ENCODE measurements around the gene VAV1. TPM values are rescaled to one million over a fixed set of nuclear protein-coding genes. Genes with fewer than 3 reads are reported as not detected.

Gene VAV1
- total and polyA plus RNA-seq, 2 of the 13 experiments (the other 11 are each of a cell fraction or from before 2014, with no cell fraction given) = not detected

GRCh38 chr19:6723108-6723618 is 49.3 kb upstream of the VAV1 start (continued):
- peak; percentile 86 for TF ChIP-seq JARID2 (CRISPR knock-in tag; IDR thresholded peaks at IDR 0.05; ENCODE audit: insufficient replicate concordance)
- TF ChIP-seq SUZ12 (IDR thresholded peaks at IDR 0.05; ENCODE audit: low read depth, low read length) = no peak
- 0 out of 2 replicates have a peak, but pooled peaks have one; percentile 27 for TF ChIP-seq ZBTB25 (CRISPR knock-in tag; IDR thresholded peaks at IDR 0.05)
- TF ChIP-seq, protein P1, sequence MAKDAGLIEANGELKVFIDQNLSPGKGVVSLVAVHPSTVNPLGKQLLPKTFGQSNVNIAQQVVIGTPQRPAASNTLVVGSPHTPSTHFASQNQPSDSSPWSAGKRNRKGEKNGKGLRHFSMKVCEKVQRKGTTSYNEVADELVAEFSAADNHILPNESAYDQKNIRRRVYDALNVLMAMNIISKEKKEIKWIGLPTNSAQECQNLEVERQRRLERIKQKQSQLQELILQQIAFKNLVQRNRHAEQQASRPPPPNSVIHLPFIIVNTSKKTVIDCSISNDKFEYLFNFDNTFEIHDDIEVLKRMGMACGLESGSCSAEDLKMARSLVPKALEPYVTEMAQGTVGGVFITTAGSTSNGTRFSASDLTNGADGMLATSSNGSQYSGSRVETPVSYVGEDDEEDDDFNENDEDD (CRISPR knock-in tag; IDR thresholded peaks at IDR 0.05; ENCODE audit: borderline replicate concordance) = peak; percentile 21; the same call in 1 of the 2 replicates
- TF ChIP-seq SPEN (CRISPR knock-in tag; IDR thresholded peaks at IDR 0.05; ENCODE audit: low read depth) = peak; percentile 73; the same call in 1 of the 2 replicates
- TF ChIP-seq CHD4 (IDR thresholded peaks at IDR 0.05; ENCODE audit: borderline replicate concordance, low read length) = no peak
- peak; percentile 86; the same call in 1 of the 2 replicates for TF ChIP-seq ZMYM3 (CRISPR knock-in tag; IDR thresholded peaks at IDR 0.05)
- TF ChIP-seq ZFY (CRISPR knock-in tag; IDR thresholded peaks at IDR 0.05) = peak; percentile 16; the same call in 1 of the 2 replicates
- TF ChIP-seq HDAC2 (CRISPR knock-in tag; IDR thresholded peaks at IDR 0.05) = peak; percentile 89
- TF ChIP-seq ZBTB7B (CRISPR knock-in tag; IDR thresholded peaks at IDR 0.05) = peak; percentile 81
- no peak for TF ChIP-seq NONO (IDR thresholded peaks at IDR 0.05)
- 0 out of 2 replicates have a peak, but pooled peaks have one; percentile 31 for TF ChIP-seq NONO (CRISPR knock-in tag; conservative IDR thresholded peaks at IDR 0.05)
- TF ChIP-seq IRX3 (CRISPR knock-in tag; IDR thresholded peaks at IDR 0.05; ENCODE audit: borderline replicate concordance, low read depth) = no peak
- TF ChIP-seq NFIC (IDR thresholded peaks at IDR 0.05; ENCODE audit: low read length) = peak; percentile 63
- TF ChIP-seq EEA1 (CRISPR knock-in tag; IDR thresholded peaks at IDR 0.05; ENCODE audit: borderline replicate concordance) = no peak
- peak; percentile 56; the same call in 1 of the 2 replicates for TF ChIP-seq KDM6A (CRISPR knock-in tag; IDR thresholded peaks at IDR 0.05; ENCODE audit: low read depth)
- TF ChIP-seq, protein P2, sequence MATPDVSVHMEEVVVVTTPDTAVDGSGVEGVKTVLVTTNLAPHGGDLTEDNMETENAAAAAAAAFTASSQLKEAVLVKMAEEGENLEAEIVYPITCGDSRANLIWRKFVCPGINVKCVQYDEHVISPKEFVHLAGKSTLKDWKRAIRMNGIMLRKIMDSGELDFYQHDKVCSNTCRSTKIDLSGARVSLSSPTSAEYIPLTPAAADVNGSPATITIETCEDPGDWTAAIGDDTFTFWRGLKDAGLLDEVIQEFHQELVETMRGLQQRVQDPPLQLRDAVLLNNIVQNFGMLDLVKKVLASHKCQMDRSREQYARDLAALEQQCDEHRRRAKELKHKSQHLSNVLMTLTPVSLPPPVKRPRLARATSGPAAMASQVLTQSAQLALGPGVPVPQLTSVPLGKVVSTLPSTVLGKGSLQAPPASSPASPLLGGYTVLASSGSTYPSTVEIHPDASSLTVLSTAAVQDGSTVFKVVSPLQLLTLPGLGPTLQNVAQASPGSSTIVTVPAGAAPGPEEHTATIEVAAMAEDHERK (CRISPR knock-in tag; IDR thresholded peaks at IDR 0.05; ENCODE audit: low read depth) = no peak
- TF ChIP-seq THAP11 (CRISPR knock-in tag; IDR thresholded peaks at IDR 0.05) = peak; percentile 82
- peak; percentile 83; the same call in 1 of the 2 replicates for TF ChIP-seq ZNF430 (CRISPR knock-in tag; IDR thresholded peaks at IDR 0.05)
- peak; percentile 67; the same call in 1 of the 2 replicates for TF ChIP-seq ARNTL (CRISPR knock-in tag; IDR thresholded peaks at IDR 0.05)
- TF ChIP-seq MXI1 (IDR thresholded peaks at IDR 0.05; ENCODE audit: borderline replicate concordance, low read depth, low read length) = peak; percentile 73; the same call in 1 of the 3 replicates
- peak; percentile 68; the same call in 1 of the 2 replicates for TF ChIP-seq ZMYM2 (CRISPR knock-in tag; IDR thresholded peaks at IDR 0.05)
- TF ChIP-seq ZNF256 (CRISPR knock-in tag; conservative IDR thresholded peaks at IDR 0.05) = no peak
- TF ChIP-seq ZNF33B (CRISPR knock-in tag; IDR thresholded peaks at IDR 0.05) = peak; percentile 35; the same call in 1 of the 2 replicates
- TF ChIP-seq PPARG (CRISPR knock-in tag; conservative IDR thresholded peaks at IDR 0.05) = peak; percentile 38; the same call in 1 of the 2 replicates
- no peak for TF ChIP-seq SNAPC5 (CRISPR knock-in tag; IDR thresholded peaks at IDR 0.05; ENCODE audit: borderline replicate concordance)
- TF ChIP-seq, protein P3, sequence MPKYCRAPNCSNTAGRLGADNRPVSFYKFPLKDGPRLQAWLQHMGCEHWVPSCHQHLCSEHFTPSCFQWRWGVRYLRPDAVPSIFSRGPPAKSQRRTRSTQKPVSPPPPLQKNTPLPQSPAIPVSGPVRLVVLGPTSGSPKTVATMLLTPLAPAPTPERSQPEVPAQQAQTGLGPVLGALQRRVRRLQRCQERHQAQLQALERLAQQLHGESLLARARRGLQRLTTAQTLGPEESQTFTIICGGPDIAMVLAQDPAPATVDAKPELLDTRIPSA (CRISPR knock-in tag; IDR thresholded peaks at IDR 0.05; ENCODE audit: borderline replicate concordance) = no peak
- TF ChIP-seq FOXK2 (IDR thresholded peaks at IDR 0.05) = no peak
